Activated B cell treated with CpG ODN at 0.5 μM for 24 hours (primary cell): Measurements from ENCODE around the gene NPEPL1. TPM values are rescaled to one million over a fixed set of nuclear protein-coding genes. Genes with fewer than 3 reads are reported as not detected.
A peak's percentile ranks its signal among the peaks of the same experiment; 100 is the strongest.

Source experiments
- ATAC-seq: fragments of 200-7000 bp; cut with Tn5 transposase; one replicate; pipeline ENCODE4 v1.10.0; 2021; ENCODE audit warnings: low read depth, mild to moderate bottlenecking, moderate library complexity
- CTCF ChIA-PET: fragments of 350-600 bp; sonication (Branson Sonifier 250); formaldehyde crosslinking; loops from one replicate; lab custom pipeline; 2021; ENCODE audit warnings: antibody characterized with exemption; lab: Charles Lee
- POLR2A ChIA-PET: fragments of 350-600 bp; sonication (Branson Sonifier 250); formaldehyde crosslinking; loops from one replicate; lab custom pipeline; 2021; ENCODE audit warnings: antibody characterized with exemption; lab: Charles Lee
- DNase-seq: peaks from one replicate; pipeline ENCODE4 v3.0.0; 2022
- H3K27ac Mint-ChIP-seq: one replicate; pipeline ENCODE4 v1.8.0; 2020; ENCODE audit warnings: mixed read lengths
- H3K27me3 Mint-ChIP-seq: one replicate; pipeline ENCODE4 v1.8.0; 2021; ENCODE audit warnings: mixed read lengths
- H3K36me3 Mint-ChIP-seq: one replicate; pipeline ENCODE4 v1.8.0; 2021; ENCODE audit warnings: low read depth, mixed read lengths
- H3K4me1 Mint-ChIP-seq: one replicate; pipeline ENCODE4 v1.8.0; 2021; ENCODE audit warnings: mixed read lengths
- H3K4me3 Mint-ChIP-seq: one replicate; pipeline ENCODE4 v1.8.0; 2020; ENCODE audit warnings: mild to moderate bottlenecking, mixed read lengths
- H3K9me3 Mint-ChIP-seq: one replicate; pipeline ENCODE4 v1.8.0; 2020; ENCODE audit warnings: mixed read lengths
- CTCF ChIP-seq: fragments of 200-600 bp; IDR thresholded peaks from one replicate; pipeline ENCODE4 v1.8.0; 2022; ENCODE audit warnings: antibody characterized with exemption, mild to moderate bottlenecking
- intact Hi-C: fragments of 100-400 bp; cut with micrococcal nuclease; formaldehyde crosslinking; loops from one replicate; pipeline ENCODE4 v1.15.1; 2024
- total RNA-seq: library from RNA; stranded (reverse); gene quantifications from 2 replicates; pipeline ENCODE4 v1.2.3, GENCODE V29; 2022

The NPEPL1 gene
- total RNA-seq, 1 donor from 2014 or later, result 21.5 TPM

GRCh38 chr20:58650776-58651558, 41.6 kb upstream of the NPEPL1 start, which contains the start of gene STX16:
STX16 (plus strand) TSS chr20:58651283; CDS start chr20:58652007, 724 bp downstream.
- peak within 1 kb of the TSS; percentile 93 for H3K27ac Mint-ChIP-seq
- H3K9me3 Mint-ChIP-seq, result no peaks in the 10 kb centered on the region
- peak; percentile 79 for DNase-seq
- no peaks in the 10 kb centered on the region for H3K27me3 Mint-ChIP-seq
- TF ChIP-seq CTCF, result no peak
- peak within 1 kb of the TSS; percentile 97 for H3K4me3 Mint-ChIP-seq
- POLR2A ChIA-PET, result interaction anchor here (0.5 to 3.1 kb wide), 19 partner anchors 9 to 1260 kb away, joined by 3 to 45 read pairs (median 9); partner anchors contain the start of genes ATP5F1E, NPEPL1, PRELID3B and RAB22A
- ATAC-seq, result peak; percentile 82
- peaks cover 20% of the 10 kb centered on the region for H3K4me1 Mint-ChIP-seq
- peaks cover 13% of the 10 kb centered on the region for H3K36me3 Mint-ChIP-seq
- CTCF ChIA-PET, result interaction anchor here (0.8 to 1.4 kb wide), 8 partner anchors 9 to 440 kb away, joined by 3 to 7 read pairs (median 3); no protein-coding TSS in a partner anchor
- intact Hi-C loops, result loop anchor here (1.0 to 10.0 kb wide), 6 partner anchors 17 to 1291 kb away; partner anchors contain the start of genes ATP5F1E, CTSZ, FAM217B and GNAS

- Mint-ChIP-seq H3K27me3 (no peaks in the 10 kb centered on the region), H3K4me3 (peak overlapping the region; percentile 97), H3K4me1 (peaks cover 25% of the 10 kb centered on the region), H3K36me3 (peaks cover 18% of the 10 kb centered on the region), H3K9me3 (no peaks in the 10 kb centered on the region), H3K27ac (peak overlapping the region; percentile 93)
- DNase-seq (no peak), ATAC-seq (no peak)
- CTCF ChIA-PET, result interaction anchor here (0.8 to 1.4 kb wide), 6 partner anchors 8 to 345 kb away, joined by 3 to 7 read pairs (median 4); no protein-coding TSS in a partner anchor
- TF ChIP-seq CTCF, result no peak
- POLR2A ChIA-PET, result interaction anchor here (0.5 to 3.1 kb wide), 22 partner anchors 9 to 1260 kb away, joined by 3 to 45 read pairs (median 7); partner anchors contain the start of genes ATP5F1E, NPEPL1, PRELID3B and RAB22A
- intact Hi-C loops, result loop anchor here (5.0 to 10.0 kb wide), 5 partner anchors 201 to 1291 kb away; partner anchors contain the start of genes ATP5F1E, CTSZ, FAM217B and GNAS
Measured at GRCh38 chr20:58651559-58651945, 41.0 kb upstream of the NPEPL1 start.

GRCh38 chr20:58651946-58652605, 40.5 kb upstream of the NPEPL1 start:
- Mint-ChIP-seq H3K27ac (peak overlapping the region; percentile 93), H3K4me3 (peak overlapping the region; percentile 97), H3K9me3 (no peaks in the 10 kb centered on the region), H3K36me3 (peaks cover 22% of the 10 kb centered on the region), H3K27me3 (no peaks in the 10 kb centered on the region), H3K4me1 (peaks cover 28% of the 10 kb centered on the region)
- ATAC-seq (peak; percentile 55), DNase-seq (peak; percentile 42)
- CTCF ChIA-PET, result interaction anchor here (0.8 to 1.4 kb wide), 4 partner anchors 8 to 415 kb away, joined by 3 to 7 read pairs (median 4); no protein-coding TSS in a partner anchor
- TF ChIP-seq CTCF, result no peak
- POLR2A ChIA-PET, result interaction anchor here (0.5 to 3.1 kb wide), 23 partner anchors 9 to 1296 kb away, joined by 3 to 45 read pairs (median 6); partner anchors contain the start of genes ATP5F1E, NPEPL1, RAB22A and RBM38
- intact Hi-C loops, result loop anchor here (1.0 to 10.0 kb wide), 15 partner anchors 40 to 1290 kb away; partner anchors contain the start of genes ATP5F1E, CTSZ, FAM217B and GNAS

- ChIA-PET CTCF (interaction anchor here (0.8 kb wide), 1 partner anchor 415 kb away, joined by 3 read pairs; no protein-coding TSS in a partner anchor), POLR2A (interaction anchor here (0.5 to 3.1 kb wide), 16 partner anchors 14 to 1297 kb away, joined by 3 to 45 read pairs (median 8); partner anchors contain the start of genes ATP5F1E, RAB22A, RBM38 and VAPB)
- Mint-ChIP-seq H3K4me1 (peaks cover 31% of the 10 kb centered on the region), H3K9me3 (no peaks in the 10 kb centered on the region), H3K27me3 (no peaks in the 10 kb centered on the region), H3K4me3 (peak overlapping the region; percentile 97), H3K27ac (peak overlapping the region; percentile 93), H3K36me3 (peaks cover 25% of the 10 kb centered on the region)
- TF ChIP-seq CTCF, result no peak
- intact Hi-C loops, result loop anchor here (1.0 to 10.0 kb wide), 15 partner anchors 40 to 1290 kb away; partner anchors contain the start of genes ATP5F1E, CTSZ, FAM217B and GNAS
- ATAC-seq (no peak), DNase-seq (no peak)
Measured at GRCh38 chr20:58652606-58653294, 39.9 kb upstream of the NPEPL1 start.
